Heart left ventricle (tissue), 16 donors: Measurements from ENCODE around the gene STN1. TPM values are rescaled to one million over a fixed set of nuclear protein-coding genes. Genes with fewer than 3 reads are reported as not detected.

ENCODE experiments used
- ATAC-seq, 4 donors: fragments of 200-7000 bp; cut with Tn5 transposase; one replicate each; pipeline ENCODE4 v1.9.1; 2020 to 2022; ENCODE audit warnings: moderate library complexity in 4 of 4, mild to moderate bottlenecking in 3 of 4, moderate number of reproducible peaks in 1 of 4
- DNase-seq, 5 donors: peaks; one replicate each; pipeline ENCODE4 v3.0.0-alpha.2; 2020
- H3K27ac ChIP-seq, 12 donors: fragments of 200-600 bp; sonication (generic) in 4 of 12; one replicate each; pipeline versions ENCODE4 v1.5.0 to v1.8.0; 2016 to 2022; ENCODE audit warnings: mild to moderate bottlenecking in 2 of 12
- H3K27me3 ChIP-seq, 9 donors: fragments of 200-600 bp; sonication (generic) in 2 of 9; one replicate each; pipeline versions ENCODE4 v1.5.1 to v1.8.0; 2016 to 2022; ENCODE audit warnings: mild to moderate bottlenecking in 3 of 9
- H3K36me3 ChIP-seq, 9 donors: fragments of 200-600 bp; sonication (generic) in 2 of 9; one replicate each; pipeline versions ENCODE4 v1.5.0 to v1.8.0; 2018 to 2022; ENCODE audit warnings: mild to moderate bottlenecking in 2 of 9
- H3K4me1 ChIP-seq, 12 donors: fragments of 200-600 bp; sonication (generic) in 4 of 12; one replicate each; pipeline versions ENCODE4 v1.5.0 to v1.8.0; 2016 to 2022; ENCODE audit warnings: mild to moderate bottlenecking in 3 of 12
- H3K4me3 ChIP-seq, 12 donors: fragments of 200-600 bp; sonication (generic) in 4 of 12; one replicate each; pipeline versions ENCODE4 v1.5.0 to v1.8.0; 2017 to 2022; ENCODE audit warnings: mild to moderate bottlenecking in 9 of 12, moderate library complexity in 4 of 12
- H3K9me3 ChIP-seq, 12 donors: fragments of 200-600 bp; sonication (generic) in 4 of 12; one replicate each; pipeline versions ENCODE4 v1.5.0 to v1.8.0; 2016 to 2022; ENCODE audit warnings: mild to moderate bottlenecking in 1 of 12
- CTCF ChIP-seq, 12 donors: fragments of 200-600 bp; sonication (generic) in 4 of 12; IDR thresholded peaks; one replicate each; pipeline versions ENCODE4 v1.5.0 to v1.8.0; 2018 to 2022; ENCODE audit warnings: antibody characterized with exemption in 12 of 12, mild to moderate bottlenecking in 5 of 12
- POLR2A ChIP-seq, 2 donors: fragments of 450-650 bp; IDR thresholded peaks; one replicate each; pipeline ENCODE4 v1.6.1; 2017; ENCODE audit warnings: antibody characterized with exemption in 2 of 2, mild to moderate bottlenecking in 2 of 2, moderate library complexity in 2 of 2
- WGBS, 4 donors: extraction: QIAGEN DNeasy Blood & Tissue Kit in 2 of 4; methylation state at CpG; one replicate each; pipeline versions ENCODE4 v1.1.5 to v1.1.7; 2013 to 2018; 5-methylcytosine and 5-hydroxymethylcytosine counted together
- intact Hi-C, 10 donors: fragments of 100-400 bp; cut with DNase I; formaldehyde crosslinking; loops; one replicate each; pipeline versions ENCODE4 v1.11.1 to v1.14.2; 2022
- polyA plus RNA-seq, 2 donors: library from polyadenylated mRNA; stranded (reverse); fragments of 200-250 nt; gene quantifications; one replicate each; pipeline ENCODE4 v1.2.3, GENCODE V29; 2013
- total RNA-seq, 9 donors: library from RNA; depleted of rRNA in 2 of 9; stranded (reverse); fragments of >200 nt in 2 of 9; fragmentation: NEBNext Ultra II Directional in 3 of 9; extraction: Animal tissue kit (Norgen Biotek cat#: 25700) in 3 of 9; gene quantifications; one replicate each; pipeline versions ENCODE4 v1.1.0 to v1.2.4, GENCODE V29; 2016 to 2023
- donor health status: ischemic (EF 13 %, LVEDD 7.1; RV severe dilation, severe dysfunction).
- donor health status: healthy with polysubstance abuse.
- donor health status: DM: no; HTN: yes; CAD: no.
- donor health status: DM: no; HTN: no; CAD: no.
- donor health status: ischemic (EF 25% LVEDD 6.9; RV normal size, moderate dysfunction).
- donor health status: ischemic (EF 25% LVEDD 5.7; RV mildly dilated, moderate dysfunction).
- donor health status: healthy.
- donor health status: DM: yes; HTN: yes; CAD: no.
- donor health status: ischemic (EF 35%, LVEDD 5.7; RV mildly dilated, moderate dysfunction).
- donor health status: nonischemic (EF 11% LVEDD 7.7; RV severe dilation, severe dysfunction).
- donor health status: DM: yes; HTN: yes; CAD: no.
- donor health status: PGD.
- donor health status: ischemic (EF 29% LVEDD 5.4; RV normal size, mild dysfunction).
- donor health status: nonischemic (EF 23%, LVEDD 6.1; RV moderate dilation, normal function).

The STN1 gene
- total and polyA plus RNA-seq, 11 donors = 23.1 to 53.1 (median 32.7) TPM

- H3K36me3 ChIP-seq = no peaks in the 10 kb centered on the region
- TF ChIP-seq CTCF (IDR thresholded peaks at IDR 0.05) = no peak
- no peak for TF ChIP-seq POLR2A (IDR thresholded peaks at IDR 0.05)
- 44 to 54% (median 44%) methylated on average over 7 of the region's 7 CpGs for WGBS, 4 donors
- H3K27ac ChIP-seq = peak overlapping the region; percentile 20 to 91 (median 84)
- intact Hi-C loops = loop anchor here in 6 of 10 donors (5.0 to 10.0 kb wide), 4 partner anchors 48 to 238 kb away; no protein-coding TSS in a partner anchor
- peaks cover 13 to 78% (median 64%) of the 10 kb centered on the region in 12 donors for H3K4me1 ChIP-seq
- H3K9me3 ChIP-seq = no peaks in the 10 kb centered on the region
- H3K4me3 ChIP-seq = peak overlapping the region in 6 of 12 donors; percentile 75 to 98 (median 86)
- DNase-seq = peak in 1 of 5 donors; percentile 50
- peak in 3 of 4 donors; percentile 1 to 37 (median 22) for ATAC-seq
- peaks cover 0 to 5% (median 0%) of the 10 kb centered on the region in 9 donors for H3K27me3 ChIP-seq
These were observed 65.1 kb downstream of the STN1 start for GRCh38 chr10:103852856-103853255.

DNA sequence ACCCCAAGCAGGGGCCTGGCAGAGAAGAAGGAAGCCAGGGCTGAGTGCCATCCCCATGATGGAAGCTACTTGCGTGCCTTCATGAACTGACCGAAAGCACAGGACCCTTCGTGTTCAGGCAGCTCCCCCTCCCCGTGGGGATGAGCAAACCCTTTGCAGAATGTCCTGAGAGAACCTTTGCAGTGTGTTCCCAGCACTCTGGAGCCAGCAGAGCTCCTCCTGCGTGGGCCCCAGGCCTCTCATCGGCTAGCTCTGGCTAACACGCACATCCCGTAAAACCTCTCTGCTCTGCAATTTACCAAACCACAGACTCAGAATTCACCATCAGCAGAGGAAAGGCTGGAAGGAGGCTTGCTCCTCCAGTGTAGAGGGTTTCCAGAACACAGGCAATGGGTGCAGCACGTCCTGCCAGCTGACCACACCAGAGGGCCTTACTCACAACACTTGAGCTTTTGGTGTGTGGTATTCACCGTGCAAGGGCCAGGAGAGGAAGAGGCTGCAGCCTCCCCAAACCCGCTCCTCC is 65.7 kb downstream of the STN1 start:
- peak in 2 of 5 donors; percentile 66 to 68 for DNase-seq
- intact Hi-C loops = loop anchor here in 6 of 10 donors (5.0 to 10.0 kb wide), 4 partner anchors 47 to 237 kb away; no protein-coding TSS in a partner anchor
- Histone ChIP-seq H3K27ac (peak overlapping the region; percentile 20 to 91 (median 78)), H3K27me3 (peaks cover 0 to 5% (median 0%) of the 10 kb centered on the region in 9 donors), H3K9me3 (no peaks in the 10 kb centered on the region), H3K4me1 (peaks cover 13 to 78% (median 64%) of the 10 kb centered on the region in 12 donors), H3K4me3 (peak overlapping the region in 4 of 12 donors; percentile 8 to 88 (median 82)), H3K36me3 (no peaks in the 10 kb centered on the region)
- 31 to 38% (median 36%) methylated on average over 9 to 11 of the region's 11 CpGs for WGBS, 4 donors
- peak; percentile 33 to 38 (median 37) for ATAC-seq
- TF ChIP-seq CTCF (IDR thresholded peaks at IDR 0.05) = no peak
- TF ChIP-seq POLR2A (IDR thresholded peaks at IDR 0.05) = no peak

DNA sequence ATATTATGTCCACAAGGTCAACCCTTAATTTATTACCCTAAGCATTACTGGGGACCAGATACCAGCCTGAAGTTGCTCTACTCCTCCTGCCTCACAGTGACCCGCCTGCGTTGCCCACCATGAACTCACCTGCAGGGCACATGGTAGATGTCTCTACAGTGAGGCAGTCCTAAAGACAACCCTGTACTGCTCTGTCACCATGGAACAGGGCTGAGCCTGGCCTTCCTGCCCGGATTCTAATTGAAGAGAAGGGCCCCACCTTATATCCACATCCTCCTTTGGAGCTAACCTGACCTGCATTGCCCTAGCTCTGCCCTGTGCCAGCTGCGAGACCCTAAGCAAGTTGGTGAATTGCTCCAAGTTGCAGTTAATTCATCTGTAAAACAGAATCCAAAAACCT is 66.7 kb downstream of the STN1 start:
- intact Hi-C loops = loop anchor here in 6 of 10 donors (5.0 to 10.0 kb wide), 4 partner anchors 46 to 236 kb away; no protein-coding TSS in a partner anchor
- Histone ChIP-seq H3K27ac (peak overlapping the region in 9 of 12 donors; percentile 66 to 91 (median 80)), H3K27me3 (peaks cover 0 to 5% (median 0%) of the 10 kb centered on the region in 9 donors), H3K9me3 (no peaks in the 10 kb centered on the region), H3K4me1 (peaks cover 13 to 82% (median 66%) of the 10 kb centered on the region in 12 donors), H3K4me3 (no peak overlapping the region), H3K36me3 (no peaks in the 10 kb centered on the region)
- DNase-seq (no peak), ATAC-seq (no peak)
- 67 to 86% (median 79%) methylated on average over 4 of the region's 4 CpGs for WGBS, 4 donors
- TF ChIP-seq POLR2A (IDR thresholded peaks at IDR 0.05) (no peak), CTCF (IDR thresholded peaks at IDR 0.05) (no peak)

DNA sequence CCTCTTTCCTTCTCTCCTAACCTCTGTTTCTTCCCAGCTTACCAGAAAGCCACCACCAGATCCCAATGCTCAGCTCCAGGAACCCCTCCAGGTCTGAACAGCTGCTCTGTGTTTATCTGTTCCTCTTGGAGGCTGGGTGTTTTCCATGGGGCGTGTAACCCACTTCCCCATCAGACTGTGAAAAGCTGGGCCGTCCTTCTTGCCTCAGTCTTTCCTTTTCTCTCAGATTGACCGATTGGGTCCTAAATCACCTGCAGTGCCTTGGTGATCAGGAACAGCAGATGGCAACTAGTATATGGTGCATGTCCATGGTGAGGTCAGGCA is 67.5 kb downstream of the STN1 start:
- ATAC-seq (peak in 2 of 4 donors; percentile 2 to 15), DNase-seq (peak in 1 of 5 donors; percentile 61)
- Histone ChIP-seq H3K27me3 (peaks cover 0 to 5% (median 0%) of the 10 kb centered on the region in 9 donors), H3K27ac (peak overlapping the region; percentile 12 to 91 (median 66)), H3K4me3 (peak overlapping the region in 4 of 12 donors; percentile 18 to 30 (median 25)), H3K4me1 (peaks cover 13 to 82% (median 67%) of the 10 kb centered on the region in 12 donors), H3K36me3 (no peaks in the 10 kb centered on the region), H3K9me3 (no peaks in the 10 kb centered on the region)
- intact Hi-C loops = loop anchor here in 6 of 10 donors (5.0 to 10.0 kb wide), 4 partner anchors 46 to 236 kb away; no protein-coding TSS in a partner anchor
- WGBS, 4 donors = 52 to 76% (median 66%) methylated on average over 3 of the region's 3 CpGs
- TF ChIP-seq CTCF (IDR thresholded peaks at IDR 0.05) = no peak
- no peak for TF ChIP-seq POLR2A (IDR thresholded peaks at IDR 0.05)
